PC-9 (cell line): Measurements from ENCODE around the gene PPP2R2C. TPM values are rescaled to one million over a fixed set of nuclear protein-coding genes. Genes with fewer than 3 reads are reported as not detected.

Experiments
- BruUV-seq: library from RNA; stranded (reverse); fragments of 400-500 nt; replicated peaks from 2 replicates; lab custom pipeline; 2021; lab: Mats Ljungman, UMichigan
- CTCF ChIA-PET: fragments of 300-600 bp; sonication (Branson Sonifier 250); formaldehyde crosslinking; loops from one replicate; lab custom pipeline; 2022; ENCODE audit warnings: antibody characterized with exemption; lab: Charles Lee
- POLR2A ChIA-PET: fragments of 300-600 bp; sonication (Branson Sonifier 250); formaldehyde crosslinking; loops from one replicate; lab custom pipeline; 2022; ENCODE audit warnings: antibody characterized with exemption; ENCODE audit not compliant: unreplicated experiment; lab: Charles Lee
- DNase-seq, 2 experiments: peaks; one replicate each; pipeline versions ENCODE4 v3.0.0 to v3.0.0-alpha.2; 2015 to 2022; ENCODE audit warnings: mixed read lengths in 1 of 2
- H2AFZ ChIP-seq: fragments of 200-600 bp; sonication (generic); 2 replicates; pipeline ENCODE4 v1.8.1; 2017; ENCODE audit warnings: antibody characterized with exemption
- H3F3A ChIP-seq: fragments of 200-600 bp; sonication (generic); 2 replicates; pipeline ENCODE4 v1.8.1; 2017; ENCODE audit warnings: antibody characterized with exemption, mild to moderate bottlenecking, low read depth; ENCODE audit not compliant: insufficient read depth
- H3K27ac ChIP-seq: fragments of 200-600 bp; sonication (generic); 2 replicates; pipeline ENCODE4 v1.6.1; 2016; ENCODE audit warnings: mixed run types
- H3K27me3 ChIP-seq: fragments of 200-600 bp; sonication (generic); 2 replicates; pipeline ENCODE4 v1.6.1; 2016; ENCODE audit warnings: low read depth, mixed run types; ENCODE audit not compliant: insufficient read depth
- H3K36me3 ChIP-seq: fragments of 200-600 bp; sonication (generic); 2 replicates; pipeline ENCODE4 v1.6.1; 2016; ENCODE audit warnings: low read depth, mixed run types
- H3K4me1 ChIP-seq: fragments of 200-600 bp; sonication (generic); replicated peaks from 2 replicates; pipeline ENCODE4 v1.6.1; 2016; ENCODE audit warnings: mixed run types; ENCODE audit not compliant: insufficient read depth
- H3K4me2 ChIP-seq: fragments of 200-600 bp; sonication (generic); 2 replicates; pipeline ENCODE4 v1.6.1; 2017; ENCODE audit warnings: mixed run types
- H3K4me3 ChIP-seq: fragments of 200-600 bp; sonication (generic); 2 replicates; pipeline ENCODE4 v1.6.1; 2016; ENCODE audit warnings: mixed run types
- H3K79me2 ChIP-seq: fragments of 200-600 bp; sonication (generic); 2 replicates; pipeline ENCODE4 v1.6.1; 2017; ENCODE audit warnings: low read depth, mixed run types
- H3K9me2 ChIP-seq: fragments of 200-600 bp; sonication (generic); 2 replicates; pipeline ENCODE4 v1.8.1; 2017; ENCODE audit warnings: mild to moderate bottlenecking; ENCODE audit not compliant: insufficient read depth
- H3K9me3 ChIP-seq: fragments of 200-600 bp; sonication (generic); 2 replicates; pipeline ENCODE4 v1.8.1; 2016; ENCODE audit warnings: low read depth; ENCODE audit not compliant: insufficient read depth
- H4K20me1 ChIP-seq: fragments of 200-600 bp; sonication (generic); 2 replicates; pipeline ENCODE4 v1.8.1; 2017; ENCODE audit not compliant: insufficient read depth
- CTCF ChIP-seq: fragments of 200-600 bp; sonication (generic); conservative IDR thresholded peaks from 2 replicates; pipeline ENCODE4 v1.6.1; 2017; ENCODE audit warnings: mixed run types, antibody characterized with exemption, mild to moderate bottlenecking, moderate library complexity
- EZH2 ChIP-seq: fragments of 200-600 bp; sonication (generic); IDR thresholded peaks from 2 replicates; pipeline ENCODE4 v1.8.0; 2017; ENCODE audit warnings: antibody characterized with exemption, low read depth
- intact Hi-C: fragments of 100-400 bp; cut with micrococcal nuclease; formaldehyde crosslinking; loops from one replicate; pipeline ENCODE4 v1.10.0; 2022; ENCODE audit not compliant: unreplicated experiment
- total RNA-seq: library from RNA; stranded (reverse); gene quantifications from 2 replicates; pipeline ENCODE4 v1.2.3, GENCODE V29; 2021

PPP2R2C gene
- total RNA-seq, 1 experiment from 2014 or later: 40.9 TPM

- no TSS peak for BruUV-seq
- H3K4me3 ChIP-seq: no peak overlapping the region
- DNase-seq: no peak
Observed at GRCh38 chr4:6506616-6507140, 34.3 kb upstream of the PPP2R2C start.

DNA sequence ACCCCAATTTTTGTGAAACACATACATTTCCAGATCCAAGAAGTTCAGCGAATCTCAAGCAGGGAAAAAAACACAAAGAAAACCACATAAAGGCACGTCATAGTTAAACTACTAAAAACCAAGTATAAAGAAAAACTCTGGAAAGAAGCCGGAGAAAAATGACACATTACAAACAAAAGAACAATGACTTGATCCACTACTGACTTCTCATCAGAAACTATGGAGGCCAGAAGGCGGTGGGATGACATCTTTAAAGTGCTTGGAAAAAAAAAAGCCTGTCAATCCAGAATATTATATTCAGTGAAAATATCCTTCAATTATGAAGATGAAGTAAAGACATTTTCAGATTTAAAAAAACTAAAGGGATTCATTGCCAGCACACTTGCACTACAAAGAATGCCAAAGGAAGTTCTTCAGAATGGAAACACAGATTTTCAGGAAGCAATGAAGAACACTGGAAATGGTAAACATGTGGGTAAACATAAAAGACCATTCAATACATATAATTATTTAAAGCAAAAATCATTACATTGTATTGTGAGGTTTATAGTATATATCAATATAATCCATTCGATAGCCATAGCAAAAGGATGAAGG is 32.6 kb upstream of the PPP2R2C start:
- Histone ChIP-seq H3K79me2 (no peaks in the 10 kb centered on the region), H3K27ac (no peak overlapping the region), H4K20me1 (no peaks in the 10 kb centered on the region), H2AFZ (no peak overlapping the region), H3K9me2 (no peaks in the 10 kb centered on the region), H3K4me2 (no peak overlapping the region), H3K4me1 (peaks cover 5% of the 10 kb centered on the region; the same call in 1 of the 2 replicates), H3K36me3 (no peaks in the 10 kb centered on the region), H3K27me3 (no peaks in the 10 kb centered on the region), H3K4me3 (no peak overlapping the region), H3K9me3 (peaks cover 6% of the 10 kb centered on the region; the same call in 1 of the 2 replicates), H3F3A (0 out of 2 replicates have a peak, but pooled peaks cover 3% of the 10 kb centered on the region)
- ChIA-PET POLR2A (no interaction called here), CTCF (no interaction called here)
- no TSS peak for BruUV-seq
- TF ChIP-seq EZH2 (no peak), CTCF (no peak)
- no peak for DNase-seq
- intact Hi-C loops: no loop called here

More at GRCh38 chr4:6506616-6507140, 34.3 kb upstream of the PPP2R2C start:
- no peak for TF ChIP-seq EZH2
- no peak overlapping the region for H3K4me2 ChIP-seq
- H4K20me1 ChIP-seq: no peaks in the 10 kb centered on the region
- CTCF ChIA-PET: no interaction called here
- H3K4me1 ChIP-seq: peaks cover 5% of the 10 kb centered on the region; the same call in 1 of the 2 replicates
- H3K79me2 ChIP-seq: no peaks in the 10 kb centered on the region
- 0 out of 2 replicates have a peak, but pooled peaks cover 3% of the 10 kb centered on the region for H3F3A ChIP-seq
- intact Hi-C loops: no loop called here
- no peaks in the 10 kb centered on the region for H3K36me3 ChIP-seq
- H3K27ac ChIP-seq: no peak overlapping the region
- H3K9me2 ChIP-seq: no peaks in the 10 kb centered on the region
- peaks cover 6% of the 10 kb centered on the region; the same call in 1 of the 2 replicates for H3K9me3 ChIP-seq
- POLR2A ChIA-PET: no interaction called here
- no peak overlapping the region for H2AFZ ChIP-seq
- no peaks in the 10 kb centered on the region for H3K27me3 ChIP-seq

DNA sequence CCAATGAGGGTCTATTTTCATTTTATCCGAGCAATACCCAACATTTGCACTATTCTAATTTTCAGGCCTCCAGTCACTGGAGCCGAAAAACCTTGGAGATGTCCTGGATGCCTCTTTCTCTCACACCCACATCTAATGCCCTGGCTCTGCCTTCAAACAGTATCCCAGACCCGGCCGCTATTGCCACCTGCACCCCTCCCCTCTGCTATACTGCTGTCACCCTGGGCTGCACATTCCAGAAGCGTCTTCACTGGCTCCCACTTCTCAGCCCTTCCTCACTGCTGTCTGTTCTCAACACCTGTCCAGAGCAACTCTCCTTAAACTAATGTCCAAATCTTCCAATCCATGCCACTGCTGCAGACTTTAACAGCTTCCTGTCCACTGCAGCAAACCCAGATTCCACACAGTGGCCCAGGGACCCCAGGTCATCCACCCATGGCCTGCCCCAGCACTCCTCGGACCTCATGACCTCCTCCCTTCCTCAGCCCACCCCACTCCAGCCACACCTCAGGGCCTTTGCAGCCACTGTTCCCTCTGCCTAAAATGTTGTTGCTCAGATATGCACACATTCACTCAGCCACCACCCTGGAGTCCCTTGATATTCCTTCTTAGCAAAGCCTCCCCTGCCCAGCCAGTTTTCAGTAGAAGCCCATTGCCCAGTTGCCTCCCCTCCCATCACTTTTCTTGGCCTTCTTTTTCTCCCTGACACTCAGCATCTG is 30.5 kb upstream of the PPP2R2C start:
- DNase-seq: no peak
- Histone ChIP-seq H2AFZ (no peak overlapping the region), H3K4me2 (no peak overlapping the region), H3K27ac (no peak overlapping the region), H3K27me3 (no peaks in the 10 kb centered on the region), H3K9me2 (no peaks in the 10 kb centered on the region), H3K4me1 (no peaks in the 10 kb centered on the region), H3K4me3 (no peak overlapping the region), H4K20me1 (no peaks in the 10 kb centered on the region), H3K36me3 (no peaks in the 10 kb centered on the region), H3K9me3 (peaks cover 6% of the 10 kb centered on the region; the same call in 1 of the 2 replicates), H3K79me2 (no peaks in the 10 kb centered on the region), H3F3A (no peaks in the 10 kb centered on the region)
- ChIA-PET CTCF (no interaction called here), POLR2A (no interaction called here)
- BruUV-seq: no TSS peak
- intact Hi-C loops: no loop called here
- TF ChIP-seq CTCF: no peak
- TF ChIP-seq EZH2: no peak
